ENCODE results near the gene GCA. TPM values are rescaled to one million over a fixed set of nuclear protein-coding genes. Genes with fewer than 3 reads are reported as not detected.

Gene GCA
- total RNA-seq, 1 experiment from 2014 or later, result 18.8 TPM

DNA sequence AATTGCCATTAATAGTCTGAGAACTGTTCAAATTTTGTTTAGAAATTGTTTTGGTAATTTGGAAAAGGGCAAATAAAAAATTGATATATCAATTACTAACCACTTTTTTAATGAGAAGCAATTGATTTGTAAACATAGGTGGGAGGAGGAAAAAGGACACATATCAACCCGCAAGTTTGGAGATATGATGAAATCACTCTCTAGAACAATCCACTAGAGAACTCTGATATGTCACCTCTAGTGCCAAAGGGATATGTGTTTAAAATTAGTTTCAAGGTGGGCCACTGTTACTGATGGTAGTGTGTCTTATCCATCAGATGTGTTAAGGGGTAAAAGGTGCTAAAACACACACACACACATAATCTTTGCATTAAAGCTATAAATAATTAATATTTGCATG is 42.1 kb upstream of the GCA start:
- CTCF ChIA-PET, result interaction anchor here (0.7 to 7.7 kb wide), 6 partner anchors 15 to 176 kb away, joined by 3 to 119 read pairs (median 4); partner anchors contain the start of gene GCG
- POLR2A ChIA-PET, result no interaction called here
- Histone ChIP-seq H3K9me3 (ENCODE audit: control insufficient read depth in 1 of 2, insufficient read depth in 1 of 2, low read depth in 1 of 2, low read length in 2 of 2) (no peaks in the 10 kb centered on the region), H3K27ac (ENCODE audit: low read depth, low read length) (no peak overlapping the region), H3K4me2 (ENCODE audit: low read length) (no peak overlapping the region), H4K20me1 (ENCODE audit: insufficient read depth) (no peaks in the 10 kb centered on the region), H2AFZ (ENCODE audit: low read depth, low read length, poor library complexity, severe bottlenecking) (no peak overlapping the region), H3K9ac (ENCODE audit: low read length) (no peak overlapping the region), H3K79me2 (ENCODE audit: insufficient read depth, low read length) (no peaks in the 10 kb centered on the region), H3K36me3 (ENCODE audit: control insufficient read depth in 1 of 2, insufficient read depth in 2 of 2, low read length in 2 of 2) (no peaks in the 10 kb centered on the region), H3K27me3 (ENCODE audit: insufficient read depth, low read length) (no peaks in the 10 kb centered on the region), H3K4me1 (ENCODE audit: control insufficient read depth in 1 of 2, insufficient read depth in 2 of 2, low read length in 2 of 2) (no peaks in the 10 kb centered on the region), H3K9me2 (ENCODE audit: insufficient read depth) (no peaks in the 10 kb centered on the region), H3K4me3 (replicated peaks in 1 of 2; ENCODE audit: low read depth in 1 of 2, low read length in 2 of 2) (no peak overlapping the region)
- no peak for ATAC-seq
- RAD21 ChIA-PET (ENCODE audit: low non-redundant PET in 1 of 2, low total read pairs in 2 of 2, uncharacterized antibody in 2 of 2, unreplicated experiment in 2 of 2), result no interaction called here
- TF ChIP-seq, protein P1, sequence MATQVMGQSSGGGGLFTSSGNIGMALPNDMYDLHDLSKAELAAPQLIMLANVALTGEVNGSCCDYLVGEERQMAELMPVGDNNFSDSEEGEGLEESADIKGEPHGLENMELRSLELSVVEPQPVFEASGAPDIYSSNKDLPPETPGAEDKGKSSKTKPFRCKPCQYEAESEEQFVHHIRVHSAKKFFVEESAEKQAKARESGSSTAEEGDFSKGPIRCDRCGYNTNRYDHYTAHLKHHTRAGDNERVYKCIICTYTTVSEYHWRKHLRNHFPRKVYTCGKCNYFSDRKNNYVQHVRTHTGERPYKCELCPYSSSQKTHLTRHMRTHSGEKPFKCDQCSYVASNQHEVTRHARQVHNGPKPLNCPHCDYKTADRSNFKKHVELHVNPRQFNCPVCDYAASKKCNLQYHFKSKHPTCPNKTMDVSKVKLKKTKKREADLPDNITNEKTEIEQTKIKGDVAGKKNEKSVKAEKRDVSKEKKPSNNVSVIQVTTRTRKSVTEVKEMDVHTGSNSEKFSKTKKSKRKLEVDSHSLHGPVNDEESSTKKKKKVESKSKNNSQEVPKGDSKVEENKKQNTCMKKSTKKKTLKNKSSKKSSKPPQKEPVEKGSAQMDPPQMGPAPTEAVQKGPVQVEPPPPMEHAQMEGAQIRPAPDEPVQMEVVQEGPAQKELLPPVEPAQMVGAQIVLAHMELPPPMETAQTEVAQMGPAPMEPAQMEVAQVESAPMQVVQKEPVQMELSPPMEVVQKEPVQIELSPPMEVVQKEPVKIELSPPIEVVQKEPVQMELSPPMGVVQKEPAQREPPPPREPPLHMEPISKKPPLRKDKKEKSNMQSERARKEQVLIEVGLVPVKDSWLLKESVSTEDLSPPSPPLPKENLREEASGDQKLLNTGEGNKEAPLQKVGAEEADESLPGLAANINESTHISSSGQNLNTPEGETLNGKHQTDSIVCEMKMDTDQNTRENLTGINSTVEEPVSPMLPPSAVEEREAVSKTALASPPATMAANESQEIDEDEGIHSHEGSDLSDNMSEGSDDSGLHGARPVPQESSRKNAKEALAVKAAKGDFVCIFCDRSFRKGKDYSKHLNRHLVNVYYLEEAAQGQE (IDR thresholded peaks at IDR 0.05; ENCODE audit: low read depth), result no peak
- TF ChIP-seq, protein P2, sequence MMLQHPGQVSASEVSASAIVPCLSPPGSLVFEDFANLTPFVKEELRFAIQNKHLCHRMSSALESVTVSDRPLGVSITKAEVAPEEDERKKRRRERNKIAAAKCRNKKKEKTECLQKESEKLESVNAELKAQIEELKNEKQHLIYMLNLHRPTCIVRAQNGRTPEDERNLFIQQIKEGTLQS (IDR thresholded peaks at IDR 0.05), result no peak
- no peak for TF ChIP-seq SP1 (IDR thresholded peaks at IDR 0.05; ENCODE audit: low read depth)
- TF ChIP-seq, protein P3, sequence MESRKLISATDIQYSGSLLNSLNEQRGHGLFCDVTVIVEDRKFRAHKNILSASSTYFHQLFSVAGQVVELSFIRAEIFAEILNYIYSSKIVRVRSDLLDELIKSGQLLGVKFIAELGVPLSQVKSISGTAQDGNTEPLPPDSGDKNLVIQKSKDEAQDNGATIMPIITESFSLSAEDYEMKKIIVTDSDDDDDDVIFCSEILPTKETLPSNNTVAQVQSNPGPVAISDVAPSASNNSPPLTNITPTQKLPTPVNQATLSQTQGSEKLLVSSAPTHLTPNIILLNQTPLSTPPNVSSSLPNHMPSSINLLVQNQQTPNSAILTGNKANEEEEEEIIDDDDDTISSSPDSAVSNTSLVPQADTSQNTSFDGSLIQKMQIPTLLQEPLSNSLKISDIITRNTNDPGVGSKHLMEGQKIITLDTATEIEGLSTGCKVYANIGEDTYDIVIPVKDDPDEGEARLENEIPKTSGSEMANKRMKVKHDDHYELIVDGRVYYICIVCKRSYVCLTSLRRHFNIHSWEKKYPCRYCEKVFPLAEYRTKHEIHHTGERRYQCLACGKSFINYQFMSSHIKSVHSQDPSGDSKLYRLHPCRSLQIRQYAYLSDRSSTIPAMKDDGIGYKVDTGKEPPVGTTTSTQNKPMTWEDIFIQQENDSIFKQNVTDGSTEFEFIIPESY (IDR thresholded peaks at IDR 0.05; ENCODE audit: extremely low read depth, insufficient replicate concordance, low read length), result no peak
- no peak for TF ChIP-seq JUND (IDR thresholded peaks at IDR 0.05)
- no peak for TF ChIP-seq SRF (IDR thresholded peaks at IDR 0.05; ENCODE audit: low read depth)
- TF ChIP-seq YY1 (IDR thresholded peaks at IDR 0.05; ENCODE audit: extremely low read depth, insufficient replicate concordance, low read depth, low read length), result no peak
- TF ChIP-seq EZH2phosphoT487 (IDR thresholded peaks at IDR 0.05; ENCODE audit: borderline replicate concordance), result no peak
- no peak for TF ChIP-seq TCF7L2 (IDR thresholded peaks at IDR 0.05; ENCODE audit: borderline replicate concordance, extremely low read depth, insufficient read depth, insufficient read length)
- no peak for TF ChIP-seq FOSL1 (IDR thresholded peaks at IDR 0.05; ENCODE audit: low read depth)
- TF ChIP-seq RAD21 (IDR thresholded peaks at IDR 0.05; ENCODE audit: low read depth), result no peak
- TF ChIP-seq CEBPB (IDR thresholded peaks at IDR 0.05; ENCODE audit: low read depth), result no peak
- no peak for TF ChIP-seq EZH2 (IDR thresholded peaks at IDR 0.05)
- BruUV-seq (replicated peaks), result no TSS peak
- DNase-seq (ENCODE audit: low read depth, low spot score), result no peak
- intact Hi-C loops (cut with micrococcal nuclease), result loop anchor here (1.0 to 2.0 kb wide), 2 partner anchors 149 to 715 kb away; no protein-coding TSS in a partner anchor
